SK-N-SH (cell line): ENCODE measurements around the gene CRYM. TPM values are rescaled to one million over a fixed set of nuclear protein-coding genes. Genes with fewer than 3 reads are reported as not detected.

Experiments used
- CTCF ChIA-PET: fragments of 300-600, 350-600 bp; formaldehyde crosslinking; extraction: SDS; loops from one replicate; lab custom pipeline; 2021; lab: Yijun Ruan, JAX
- POLR2A ChIA-PET: fragments of 350-600 bp; sonication (Branson Sonifier 250); formaldehyde crosslinking; extraction: SDS; loops from one replicate; lab custom pipeline; 2020; ENCODE audit warnings: antibody characterized with exemption, inconsistent platforms; lab: Yijun Ruan, JAX
- DNase-seq: peaks from one replicate; pipeline ENCODE4 v3.0.0; 2012
- H2AFZ ChIP-seq: fragments of 200-600 bp; sonication (generic); 2 replicates; pipeline ENCODE4 v1.8.1; 2016; ENCODE audit warnings: antibody characterized with exemption, mild to moderate bottlenecking, low read depth
- H3F3A ChIP-seq: fragments of 200-600 bp; sonication (generic); replicated peaks from 2 replicates; pipeline ENCODE3; 2016; ENCODE audit warnings: antibody characterized with exemption, mild to moderate bottlenecking; ENCODE audit not compliant: insufficient read depth
- H3K27ac ChIP-seq, 2 experiments: fragments of 200-500 bp in 1 of 2; fragments of 200-600 bp in 1 of 2; sonication (Bioruptor generic) in 1 of 2; sonication (generic), shearing (Covaris generic) in 1 of 2; 2 replicates each; pipeline versions ENCODE4 v1.5.1 to v1.6.1; 2014 to 2016; ENCODE audit warnings: low read depth in 2 of 2, inconsistent platforms in 1 of 2, low read length in 1 of 2, mild to moderate bottlenecking in 1 of 2, mixed read lengths in 1 of 2
- H3K27me3 ChIP-seq: fragments of 200-600 bp; sonication (generic), shearing (Covaris generic); 2 replicates; pipeline ENCODE4 v1.6.1; 2016; ENCODE audit warnings: mixed run types; ENCODE audit not compliant: insufficient read depth
- H3K36me3 ChIP-seq, 2 experiments: fragments of 200-500 bp in 1 of 2; fragments of 200-600 bp in 1 of 2; sonication (Bioruptor generic) in 1 of 2; sonication (generic) in 1 of 2; replicated peaks in 1 of 2; 2 replicates each; pipeline versions ENCODE3 to v1.5.1; 2014 to 2016; ENCODE audit warnings: low read length in 1 of 2, mild to moderate bottlenecking in 1 of 2; ENCODE audit not compliant: insufficient read depth in 2 of 2, control insufficient read depth in 1 of 2
- H3K4me1 ChIP-seq, 2 experiments: fragments of 200-500 bp in 1 of 2; fragments of 200-600 bp in 1 of 2; sonication (Bioruptor generic) in 1 of 2; sonication (generic), shearing (Covaris generic) in 1 of 2; 2 replicates each; pipeline versions ENCODE4 v1.5.1 to v1.6.1; 2014 to 2016; ENCODE audit warnings: low read depth in 1 of 2, low read length in 1 of 2, mixed run types in 1 of 2; ENCODE audit not compliant: insufficient read depth in 2 of 2, control insufficient read depth in 1 of 2
- H3K4me2 ChIP-seq: fragments of 200-600 bp; sonication (generic), shearing (Covaris generic); 2 replicates; pipeline ENCODE4 v1.6.1; 2017; ENCODE audit warnings: mixed run types
- H3K4me3 ChIP-seq, 2 experiments: fragments of 200-500 bp in 1 of 2; fragments of 200-600 bp in 1 of 2; sonication (Bioruptor generic) in 1 of 2; sonication (generic), shearing (Covaris generic) in 1 of 2; 2 replicates each; pipeline versions ENCODE4 v1.5.1 to v1.8.1; 2014 to 2016; ENCODE audit warnings: low read depth in 2 of 2, inconsistent platforms in 1 of 2, low read length in 1 of 2, mild to moderate bottlenecking in 1 of 2, mixed read lengths in 1 of 2, moderate library complexity in 1 of 2
- H3K79me2 ChIP-seq: fragments of 200-600 bp; sonication (generic); 2 replicates; pipeline ENCODE4 v1.8.1; 2017; ENCODE audit warnings: mild to moderate bottlenecking; ENCODE audit not compliant: insufficient read depth
- H3K9ac ChIP-seq: fragments of 200-600 bp; sonication (generic); 2 replicates; pipeline ENCODE4 v1.6.1; 2017; ENCODE audit warnings: mixed run types
- H3K9me2 ChIP-seq: fragments of 200-600 bp; sonication (generic); 2 replicates; pipeline ENCODE4 v1.6.1; 2017; ENCODE audit warnings: mixed run types
- H3K9me3 ChIP-seq: fragments of 200-600 bp; sonication (generic); 2 replicates; pipeline ENCODE4 v1.6.1; 2017; ENCODE audit warnings: mixed run types, mild to moderate bottlenecking, moderate library complexity
- H4K20me1 ChIP-seq: fragments of 200-600 bp; sonication (generic); 2 replicates; pipeline ENCODE4 v1.6.1; 2017; ENCODE audit warnings: mild to moderate bottlenecking, mixed run types; ENCODE audit not compliant: insufficient read depth
- CTCF ChIP-seq: fragments of 200-600 bp; sonication (generic); IDR thresholded peaks from 2 replicates; pipeline ENCODE4 v1.6.1; 2017; ENCODE audit warnings: antibody characterized with exemption, mild to moderate bottlenecking, moderate library complexity
- ELF1 ChIP-seq: IDR thresholded peaks from 2 replicates; pipeline ENCODE4 v1.4.0; 2012
- FOXJ3 ChIP-seq: sonication (generic); formaldehyde crosslinking; IDR thresholded peaks from 2 replicates; pipeline ENCODE4 v1.5.1; 2020; ENCODE audit warnings: mild to moderate bottlenecking, missing genetic modification reagents
- GABPA ChIP-seq: IDR thresholded peaks from 2 replicates; pipeline ENCODE4 v1.4.0; 2012; ENCODE audit warnings: low read depth, mild to moderate bottlenecking
- IRF3 ChIP-seq: fragments of 150-350 bp; IDR thresholded peaks from 2 replicates; pipeline ENCODE4 v1.6.1; 2016; ENCODE audit warnings: mild to moderate bottlenecking, low read depth, low read length
- MAX ChIP-seq: IDR thresholded peaks from 2 replicates; pipeline ENCODE4 v1.4.0; 2012; ENCODE audit warnings: low read depth
- MXI1 ChIP-seq: IDR thresholded peaks from 2 replicates; pipeline ENCODE4 v1.6.1; 2012; ENCODE audit warnings: mild to moderate bottlenecking, low read depth, low read length, improper control_type of control experiment
- NRF1 ChIP-seq: IDR thresholded peaks from 2 replicates; pipeline ENCODE4 v1.6.1; 2012; ENCODE audit warnings: low read depth, mild to moderate bottlenecking, low read length
- POLR2AphosphoS5 ChIP-seq: IDR thresholded peaks from 2 replicates; pipeline ENCODE4 v1.6.1; 2012; ENCODE audit warnings: low read depth, low read length
- RAD21 ChIP-seq: IDR thresholded peaks from 2 replicates; pipeline ENCODE4 v1.6.1; 2012; ENCODE audit warnings: mild to moderate bottlenecking, low read length
- REST ChIP-seq: IDR thresholded peaks from 2 replicates; pipeline ENCODE4 v1.6.1; 2012; ENCODE audit warnings: mild to moderate bottlenecking, low read depth, low read length, moderate library complexity
- TEAD4 ChIP-seq: IDR thresholded peaks from 2 replicates; pipeline ENCODE4 v1.4.0; 2012; ENCODE audit warnings: mild to moderate bottlenecking, borderline replicate concordance; ENCODE audit not compliant: insufficient read depth
- USF1 ChIP-seq: IDR thresholded peaks from 2 replicates; pipeline ENCODE4 v1.4.0; 2012; ENCODE audit warnings: low read depth, borderline replicate concordance
- WGBS: methylation state at CpG from one replicate; pipeline ENCODE4 v1.1.6; 2017; ENCODE audit warnings: low lambda C conversion rate; 5-methylcytosine and 5-hydroxymethylcytosine counted together
- polyA plus RNA-seq, 3 experiments: library from polyadenylated mRNA; depleted of rRNA; stranded (reverse); fragments of >200 nt; gene quantifications; 2 replicates each; pipeline ENCODE4 v1.2.3, GENCODE V29; 2012

Gene CRYM
- polyA plus RNA-seq, 1 of the 3 experiments (the other 2 are of a cell fraction) = 1.8 TPM

- ChIA-PET CTCF (interaction anchor here (1.0 kb wide), 1 partner anchor 43 kb away, joined by 3 read pairs; no protein-coding TSS in a partner anchor), POLR2A (no interaction called here)
- Histone ChIP-seq H3F3A (no peaks in the 10 kb centered on the region), H3K27ac (no peak overlapping the region), H3K27me3 (no peaks in the 10 kb centered on the region), H3K9me2 (no peaks in the 10 kb centered on the region), H3K79me2 (no peaks in the 10 kb centered on the region), H3K9ac (no peak overlapping the region), H3K9me3 (no peaks in the 10 kb centered on the region), H3K4me3 (no peak overlapping the region), H4K20me1 (no peaks in the 10 kb centered on the region), H2AFZ (no peak overlapping the region), H3K36me3 (no peaks in the 10 kb centered on the region), H3K4me2 (no peak overlapping the region), H3K4me1 (no peaks in the 10 kb centered on the region)
- DNase-seq = no peak
- whole genome bisulfite sequencing = 68% methylated on average over 5 of the region's 5 CpGs
- TF ChIP-seq REST (no peak), POLR2AphosphoS5 (no peak), CTCF (no peak), NRF1 (no peak), TEAD4 (no peak), GABPA (no peak), USF1 (no peak), IRF3 (no peak)
These were observed 41.3 kb downstream of the CRYM start for GRCh38 chr16:21236831-21237230.

GRCh38 chr16:21235199-21235585 is 42.9 kb downstream of the CRYM start:
- CTCF ChIA-PET = no interaction called here
- Histone ChIP-seq H3K79me2 (no peaks in the 10 kb centered on the region), H3K36me3 (no peaks in the 10 kb centered on the region), H3K9ac (no peak overlapping the region), H3K27me3 (no peaks in the 10 kb centered on the region), H3F3A (no peaks in the 10 kb centered on the region), H3K4me3 (no peak overlapping the region), H3K9me2 (no peaks in the 10 kb centered on the region), H2AFZ (no peak overlapping the region), H3K9me3 (no peaks in the 10 kb centered on the region), H4K20me1 (no peaks in the 10 kb centered on the region), H3K4me1 (no peaks in the 10 kb centered on the region), H3K27ac (no peak overlapping the region)
- 19% methylated on average over 3 of the region's 3 CpGs for whole genome bisulfite sequencing
- no peak for DNase-seq
- POLR2A ChIA-PET = no interaction called here
- TF ChIP-seq FOXJ3 (CRISPR knock-in tag) = no peak
- TF ChIP-seq MAX = no peak
- no peak for TF ChIP-seq MXI1
- TF ChIP-seq RAD21 = no peak
- TF ChIP-seq ELF1 = no peak
- TF ChIP-seq, all 33 proteins: peak for 0
- no peak overlapping the region for H3K4me2 ChIP-seq
